ACC112 (cell line): Measurements from ENCODE around the gene CGNL1.

Source experiments
- H2AFZ ChIP-seq: fragments of 200-600 bp; sonication (generic); one replicate; pipeline ENCODE4 v1.6.0; 2017; ENCODE audit warnings: antibody characterized with exemption, low read length; ENCODE audit not compliant: unreplicated experiment
- H3K27ac ChIP-seq: fragments of 200-600 bp; sonication (generic); 2 replicates; pipeline ENCODE4 v1.5.1; 2014; ENCODE audit warnings: low read depth, mild to moderate bottlenecking, antibody characterized with exemption, low read length, moderate library complexity
- H3K27me3 ChIP-seq: fragments of 200-600 bp; sonication (generic); 2 replicates; pipeline ENCODE4 v1.6.1; 2014; ENCODE audit warnings: mild to moderate bottlenecking, antibody characterized with exemption, low read length, moderate library complexity, mixed read lengths; ENCODE audit not compliant: insufficient read depth
- H3K36me3 ChIP-seq: fragments of 200-600 bp; sonication (generic); 2 replicates; pipeline ENCODE4 v1.6.1; 2016; ENCODE audit warnings: mild to moderate bottlenecking, antibody characterized with exemption, low read length, moderate library complexity, mixed read lengths; ENCODE audit not compliant: insufficient read depth
- H3K4me1 ChIP-seq: fragments of 200-600 bp; sonication (generic); one replicate; pipeline ENCODE4 v1.6.1; 2016; ENCODE audit warnings: low read length, mixed read lengths; ENCODE audit not compliant: insufficient read depth, unreplicated experiment, control insufficient read depth
- H3K4me3 ChIP-seq: fragments of 200-600 bp; sonication (generic); 2 replicates; pipeline ENCODE4 v1.5.1; 2014; ENCODE audit warnings: mild to moderate bottlenecking, low read depth, low read length
- H3K79me2 ChIP-seq: fragments of 200-600 bp; sonication (generic); one replicate; pipeline ENCODE4 v1.6.0; 2016; ENCODE audit warnings: low read length; ENCODE audit not compliant: control insufficient read depth, unreplicated experiment, insufficient read depth

CGNL1 gene

GRCh38 chr15:57375827-57376695 lies at the start of gene CGNL1:
TSS of gene CGNL1 (plus strand) at chr15:57376505. CDS start at chr15:57438000, 61,495 bp downstream.
- H3K36me3 ChIP-seq, result no peaks in the 10 kb centered on the region
- H3K27ac ChIP-seq, result no peak within 1 kb of the TSS
- H3K4me1 ChIP-seq, result peaks cover 6% of the 10 kb centered on the region
- peak within 1 kb of the TSS; percentile 81 for H3K4me3 ChIP-seq
- peak within 1 kb of the TSS; percentile 53 for H2AFZ ChIP-seq
- H3K27me3 ChIP-seq, result peaks cover 42% of the 10 kb centered on the region
- no peaks in the 10 kb centered on the region for H3K79me2 ChIP-seq

- H2AFZ ChIP-seq, result peak overlapping the region; percentile 92
- peak overlapping the region; percentile 66 for H3K4me3 ChIP-seq
- peak overlapping the region; percentile 97 for H3K27ac ChIP-seq
- no peaks in the 10 kb centered on the region for H3K36me3 ChIP-seq
- H3K79me2 ChIP-seq, result no peaks in the 10 kb centered on the region
- peaks cover 34% of the 10 kb centered on the region for H3K4me1 ChIP-seq
- H3K27me3 ChIP-seq, result no peaks in the 10 kb centered on the region
These were observed 48.3 kb upstream of the CGNL1 start for GRCh38 chr15:57327985-57328471.

GRCh38 chr15:57328479-57328878 lies 47.8 kb upstream of the CGNL1 start:
- peak overlapping the region; percentile 66; the same call in 1 of the 2 replicates for H3K4me3 ChIP-seq
- no peaks in the 10 kb centered on the region for H3K36me3 ChIP-seq
- H3K27me3 ChIP-seq, result no peaks in the 10 kb centered on the region
- H3K27ac ChIP-seq, result peak overlapping the region; percentile 97
- H2AFZ ChIP-seq, result peak overlapping the region; percentile 92
- H3K79me2 ChIP-seq, result no peaks in the 10 kb centered on the region
- peaks cover 33% of the 10 kb centered on the region for H3K4me1 ChIP-seq

GRCh38 chr15:57328897-57329296 lies 47.4 kb upstream of the CGNL1 start:
- Histone ChIP-seq H3K79me2 (no peaks in the 10 kb centered on the region), H3K4me3 (peak overlapping the region; percentile 66; the same call in 1 of the 2 replicates), H3K27ac (peak overlapping the region; percentile 97), H2AFZ (no peak overlapping the region), H3K27me3 (no peaks in the 10 kb centered on the region), H3K36me3 (no peaks in the 10 kb centered on the region), H3K4me1 (peaks cover 33% of the 10 kb centered on the region)

- Histone ChIP-seq H3K79me2 (no peaks in the 10 kb centered on the region), H3K4me1 (peaks cover 35% of the 10 kb centered on the region), H3K4me3 (no peak overlapping the region), H3K27ac (no peak overlapping the region), H3K36me3 (no peaks in the 10 kb centered on the region), H2AFZ (no peak overlapping the region), H3K27me3 (no peaks in the 10 kb centered on the region)
These were observed 46.5 kb upstream of the CGNL1 start for GRCh38 chr15:57329582-57330367.

- Histone ChIP-seq H2AFZ (no peak overlapping the region), H3K36me3 (no peaks in the 10 kb centered on the region), H3K27ac (no peak overlapping the region), H3K4me3 (no peak overlapping the region), H3K4me1 (peaks cover 39% of the 10 kb centered on the region), H3K27me3 (no peaks in the 10 kb centered on the region), H3K79me2 (no peaks in the 10 kb centered on the region)
These were observed 45.5 kb upstream of the CGNL1 start for GRCh38 chr15:57330619-57331340.

GRCh38 chr15:57332326-57332725 lies 44.0 kb upstream of the CGNL1 start:
- Histone ChIP-seq H3K36me3 (no peaks in the 10 kb centered on the region), H3K4me1 (peaks cover 37% of the 10 kb centered on the region), H3K4me3 (no peak overlapping the region), H3K79me2 (no peaks in the 10 kb centered on the region), H3K27me3 (no peaks in the 10 kb centered on the region), H3K27ac (no peak overlapping the region), H2AFZ (no peak overlapping the region)

GRCh38 chr15:57333487-57333886 lies 42.8 kb upstream of the CGNL1 start:
- no peak overlapping the region for H3K27ac ChIP-seq
- no peaks in the 10 kb centered on the region for H3K79me2 ChIP-seq
- peaks cover 26% of the 10 kb centered on the region for H3K4me1 ChIP-seq
- H3K27me3 ChIP-seq, result no peaks in the 10 kb centered on the region
- H3K36me3 ChIP-seq, result no peaks in the 10 kb centered on the region
- no peak overlapping the region for H3K4me3 ChIP-seq
- no peak overlapping the region for H2AFZ ChIP-seq

GRCh38 chr15:57334257-57334656 lies 42.0 kb upstream of the CGNL1 start:
- no peaks in the 10 kb centered on the region for H3K36me3 ChIP-seq
- no peak overlapping the region for H2AFZ ChIP-seq
- no peak overlapping the region for H3K4me3 ChIP-seq
- H3K79me2 ChIP-seq, result no peaks in the 10 kb centered on the region
- peaks cover 23% of the 10 kb centered on the region for H3K4me1 ChIP-seq
- H3K27me3 ChIP-seq, result no peaks in the 10 kb centered on the region
- H3K27ac ChIP-seq, result no peak overlapping the region

GRCh38 chr15:57335293-57335715 lies 41.0 kb upstream of the CGNL1 start:
- Histone ChIP-seq H3K4me3 (no peak overlapping the region), H3K4me1 (peaks cover 23% of the 10 kb centered on the region), H3K27me3 (no peaks in the 10 kb centered on the region), H3K79me2 (no peaks in the 10 kb centered on the region), H2AFZ (no peak overlapping the region), H3K27ac (no peak overlapping the region), H3K36me3 (no peaks in the 10 kb centered on the region)
